GM12878 (cell line): Measurements from ENCODE around the gene SETD7. TPM values are rescaled to one million over a fixed set of nuclear protein-coding genes. Genes with fewer than 3 reads are reported as not detected.

ENCODE experiments used
- BCL11A ChIP-seq: IDR thresholded peaks from 2 replicates; pipeline ENCODE4 v1.6.1; 2011; ENCODE audit warnings: low read depth, low read length
- BMI1 ChIP-seq: fragments of 450-650 bp; IDR thresholded peaks from 2 replicates; pipeline ENCODE4 v1.6.1; 2016; ENCODE audit warnings: mild to moderate bottlenecking, moderate library complexity, borderline replicate concordance
- CREB1 ChIP-seq: IDR thresholded peaks from 2 replicates; pipeline ENCODE4 v1.6.1; 2012; ENCODE audit warnings: low read depth, mild to moderate bottlenecking, inconsistent platforms
- CREM ChIP-seq: IDR thresholded peaks from 2 replicates; pipeline ENCODE4 v1.6.1; 2014; ENCODE audit warnings: antibody characterized with exemption, low read depth
- E2F8 ChIP-seq: fragments of 450-650 bp; IDR thresholded peaks from 2 replicates; pipeline ENCODE4 v1.6.1; 2018; ENCODE audit warnings: mild to moderate bottlenecking, low read depth, moderate library complexity; ENCODE audit not compliant: partially characterized antibody
- E4F1 ChIP-seq: fragments of 450-650 bp; IDR thresholded peaks from 2 replicates; pipeline ENCODE4 v1.6.1; 2018; ENCODE audit warnings: borderline replicate concordance, mild to moderate bottlenecking; ENCODE audit not compliant: partially characterized antibody
- MTA3 ChIP-seq: IDR thresholded peaks from 2 replicates; pipeline ENCODE4 v1.6.1; 2012; ENCODE audit warnings: low read length, inconsistent platforms, borderline replicate concordance
- NFIC ChIP-seq: IDR thresholded peaks from 2 replicates; pipeline ENCODE4 v1.6.1; 2012; ENCODE audit warnings: low read depth, mild to moderate bottlenecking, inconsistent platforms, low read length, moderate library complexity
- NKRF ChIP-seq: fragments of 450-650 bp; conservative IDR thresholded peaks from 2 replicates; pipeline ENCODE4 v1.6.1; 2017; ENCODE audit warnings: mild to moderate bottlenecking, moderate library complexity
- NRF1 ChIP-seq: conservative IDR thresholded peaks from 2 replicates; pipeline ENCODE4 v1.6.1; 2011; ENCODE audit warnings: mild to moderate bottlenecking, low read depth, low read length, improper control_type of control experiment
- PML ChIP-seq: IDR thresholded peaks from 2 replicates; pipeline ENCODE4 v1.6.1; 2012; ENCODE audit warnings: low read length, inconsistent platforms
- POLR2AphosphoS5 ChIP-seq: IDR thresholded peaks from 2 replicates; pipeline ENCODE4 v1.6.1; 2011; ENCODE audit warnings: mild to moderate bottlenecking, low read length, inconsistent platforms
- POU2F2 ChIP-seq: IDR thresholded peaks from 3 replicates; pipeline ENCODE4 v1.6.1; 2011; ENCODE audit warnings: low read depth, mild to moderate bottlenecking, low read length, borderline replicate concordance
- RBBP5 ChIP-seq: fragments of 200-600 bp; sonication (generic); conservative IDR thresholded peaks from 2 replicates; pipeline ENCODE4 v1.6.1; 2016
- SREBF1 ChIP-seq: IDR thresholded peaks from 2 replicates; pipeline ENCODE4 v1.6.1; 2012; ENCODE audit warnings: mild to moderate bottlenecking, low read length
- ZNF274 ChIP-seq: IDR thresholded peaks from one replicate; pipeline ENCODE4 v1.8.0; 2011; ENCODE audit not compliant: insufficient read length, insufficient read depth
- ZNF384 ChIP-seq: IDR thresholded peaks from 2 replicates; pipeline ENCODE4 v1.6.1; 2012; ENCODE audit warnings: low read depth, mild to moderate bottlenecking, low read length, improper control_type of control experiment, borderline replicate concordance
- ZNF592 ChIP-seq: fragments of 450-650 bp; IDR thresholded peaks from 2 replicates; pipeline ENCODE4 v1.6.1; 2017; ENCODE audit warnings: mild to moderate bottlenecking, moderate library complexity
- polyA plus RNA-seq, 11 experiments: library from polyadenylated mRNA; depleted of rRNA in 4 of 11; unstranded in 6 of 11; stranded (reverse) in 5 of 11; fragments of >200 nt; fragmentation: Nextera tagmentation in 4 of 11; fragmentation: Illumina TruSeq in 1 of 11; extraction: Ambion mirVana in 4 of 11; extraction: Trizol in 1 of 11; gene quantifications; 1 replicate in 1 of 11; 2 replicates in 10 of 11; pipeline versions ENCODE4 v1.2.1 to v1.2.3, GENCODE V29; 2011 to 2016; ENCODE audit warnings: inconsistent platforms in 2 of 11, missing spikeins in 2 of 11, low read depth in 1 of 11
- total RNA-seq, 4 experiments: library from RNA; depleted of rRNA in 3 of 4; stranded (reverse); fragments of >200 nt in 3 of 4; fragmentation: Illumina TruSeq in 1 of 4; extraction: Trizol in 1 of 4; gene quantifications; 2 replicates each; pipeline versions ENCODE4 v1.2.1 to v1.2.3, GENCODE V29; 2013 to 2021

SETD7 gene
- total and polyA plus RNA-seq, 10 of the 15 experiments (the other 5 are each of a cell fraction or from before 2014, with no cell fraction given): 0.03 to 0.82 (median 0.44) TPM

- TF ChIP-seq E4F1 (no peak), RBBP5 (no peak), MTA3 (no peak), ZNF384 (no peak), POLR2AphosphoS5 (no peak), SREBF1 (no peak), ZNF274 (no peak), BMI1 (no peak), NRF1 (no peak), BCL11A (no peak), NKRF (no peak), NFIC (no peak; the same call in 1 of the 2 replicates), POU2F2 (no peak), CREM (0 out of 2 replicates have a peak, but pooled peaks have one; percentile 18), PML (no peak), CREB1 (0 out of 2 replicates have a peak, but pooled peaks have one; percentile 33), ZNF592 (no peak), E2F8 (no peak)
Measured at GRCh38 chr4:139453041-139453370, 103.0 kb downstream of the SETD7 start (continued).
